HG02623 (cell line): ENCODE data around the gene TANC1.
"Not testable (repeated sequence)": the region's sequence is repeated elsewhere in the genome, so short reads cannot be mapped to it uniquely, and the experiment has no call there.

ENCODE experiments used
- ATAC-seq: cut with Tn5 transposase; IDR thresholded peaks from one replicate; pipeline ENCODE4 v1.9.1; 2021; ENCODE audit warnings: moderate library complexity; ENCODE audit not compliant: unreplicated experiment

TANC1 gene

DNA sequence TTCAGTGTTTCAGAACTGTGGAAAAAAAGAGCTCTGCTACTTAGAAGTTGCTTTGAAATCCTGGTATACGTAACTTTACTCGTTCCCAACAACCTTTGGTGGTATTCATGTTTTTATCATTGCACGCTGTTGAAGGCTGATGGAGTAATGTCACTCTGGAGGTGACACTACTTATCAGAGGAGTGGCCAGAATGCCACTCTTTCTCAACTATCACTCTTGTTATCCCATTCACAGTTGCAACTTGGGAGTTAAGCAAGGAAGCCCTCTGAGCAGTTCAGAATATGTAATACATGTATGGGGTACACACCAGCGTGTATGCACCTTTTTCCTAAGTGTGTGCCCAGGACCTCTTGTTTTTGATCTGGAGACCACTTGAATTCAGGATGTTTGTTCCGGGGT lies 53.6 kb downstream of the TANC1 start:
- no peak for ATAC-seq

DNA sequence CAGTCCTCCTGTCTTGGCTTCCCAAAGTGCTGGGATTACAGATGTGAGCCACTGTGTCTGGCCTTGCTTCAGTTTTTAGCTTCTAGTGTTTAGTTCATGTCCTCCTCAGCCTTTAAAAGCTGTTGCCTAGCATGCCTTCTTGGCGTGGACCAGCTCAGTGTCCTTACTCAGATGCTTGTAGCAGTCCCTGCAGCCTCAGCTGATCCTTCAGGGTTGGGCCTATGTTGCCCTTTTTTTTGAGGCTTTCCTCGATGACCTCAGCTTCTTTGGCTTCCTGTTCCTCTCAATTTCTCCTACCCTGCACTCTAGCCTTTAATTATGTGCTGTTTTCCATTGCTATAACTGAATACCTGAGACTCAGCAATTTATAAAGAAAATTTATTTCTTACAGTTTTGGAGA lies 57.7 kb downstream of the TANC1 start:
- ATAC-seq: no peak

DNA sequence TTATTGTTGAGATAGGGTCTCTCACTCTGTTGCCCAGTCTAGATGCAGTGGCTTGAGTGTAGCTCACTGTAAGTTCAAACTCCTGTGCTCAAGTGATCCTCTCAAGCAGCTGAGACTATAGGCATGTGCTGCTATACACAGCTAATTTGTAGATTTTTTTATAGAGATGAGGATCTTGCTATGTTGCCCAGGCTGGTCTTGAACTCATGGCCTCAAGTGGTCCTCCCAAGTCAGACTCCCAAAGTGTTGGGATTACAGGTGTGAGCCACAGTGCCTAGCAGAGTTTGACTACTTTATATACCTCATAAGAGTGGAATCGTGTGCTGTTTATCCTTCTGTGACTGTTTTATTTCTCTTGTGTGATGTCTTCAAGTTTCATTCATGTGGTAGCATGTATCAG lies 60.3 kb downstream of the TANC1 start:
- ATAC-seq: no peak

DNA sequence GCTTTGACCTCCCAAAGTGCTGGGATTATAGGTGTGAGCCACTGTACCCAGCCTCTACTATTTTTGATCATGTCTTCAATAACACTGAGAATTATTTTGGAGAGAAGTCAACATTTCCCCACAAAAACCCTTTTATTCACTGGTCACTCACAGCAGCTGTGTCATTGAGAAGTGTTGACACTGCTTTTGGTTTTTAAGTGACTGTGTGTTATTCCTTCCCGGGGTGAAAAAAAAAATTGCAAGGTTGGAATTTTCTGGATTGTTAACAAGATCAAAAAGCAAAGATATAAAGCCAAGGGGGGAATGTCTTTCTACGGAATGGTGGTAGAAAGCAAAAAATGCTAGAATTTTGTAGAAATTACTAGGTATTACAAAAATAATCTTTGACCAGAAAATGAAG lies 61.5 kb downstream of the TANC1 start:
- no peak for ATAC-seq

DNA sequence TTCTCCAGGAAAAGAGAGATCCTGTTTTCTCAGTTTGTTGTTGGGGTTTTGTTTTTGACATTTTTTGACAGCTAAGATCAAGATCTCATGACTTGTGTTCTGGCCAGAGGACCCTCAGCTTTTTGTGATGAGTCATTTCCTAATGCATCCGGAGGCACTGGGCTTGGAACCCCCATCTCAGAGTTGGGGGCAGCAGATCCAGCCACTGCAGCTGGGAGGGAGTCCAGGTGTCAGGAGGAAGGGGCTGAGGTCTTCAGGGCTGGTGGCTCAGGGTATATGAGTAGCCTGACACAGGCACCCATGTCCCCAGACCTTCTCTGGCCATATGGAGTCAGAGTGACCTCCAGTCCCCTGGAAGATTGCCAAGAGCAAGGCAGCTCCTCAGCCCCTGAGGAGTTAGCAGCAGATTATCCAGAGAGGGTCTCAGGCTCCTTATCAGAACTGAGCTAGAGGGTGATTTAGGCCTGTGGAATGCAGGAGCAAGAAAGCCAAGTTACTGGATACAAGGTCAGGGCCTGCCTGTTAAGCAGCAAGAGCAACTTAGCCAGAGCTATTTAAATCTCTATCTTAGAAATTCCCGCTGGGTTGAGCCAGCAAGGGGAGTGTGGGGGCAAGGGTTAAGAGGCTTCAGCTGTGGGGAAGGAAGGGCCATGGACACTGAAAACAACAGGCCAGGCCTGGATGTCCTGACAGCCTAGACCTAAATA lies 62.4 kb downstream of the TANC1 start:
- no peak for ATAC-seq

DNA sequence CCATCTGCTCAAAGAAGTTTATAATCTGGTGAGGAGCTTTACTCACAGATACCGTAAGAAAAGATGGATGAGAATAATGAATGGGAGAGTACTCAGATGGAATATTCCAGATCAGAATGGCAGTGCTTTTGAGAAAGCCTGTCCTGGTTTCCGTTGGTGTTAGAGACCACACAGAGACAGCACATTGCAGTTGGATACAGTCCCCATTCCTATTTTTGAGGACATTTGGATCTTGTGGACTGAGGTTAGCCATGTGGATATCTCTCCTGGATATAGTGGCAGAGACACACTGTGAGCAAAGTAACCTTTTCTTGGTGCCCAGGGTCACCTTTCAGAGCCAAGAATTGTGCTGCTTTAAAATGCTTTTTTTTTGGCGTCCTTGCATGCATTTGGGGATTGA lies 63.7 kb downstream of the TANC1 start:
- ATAC-seq: no peak

DNA sequence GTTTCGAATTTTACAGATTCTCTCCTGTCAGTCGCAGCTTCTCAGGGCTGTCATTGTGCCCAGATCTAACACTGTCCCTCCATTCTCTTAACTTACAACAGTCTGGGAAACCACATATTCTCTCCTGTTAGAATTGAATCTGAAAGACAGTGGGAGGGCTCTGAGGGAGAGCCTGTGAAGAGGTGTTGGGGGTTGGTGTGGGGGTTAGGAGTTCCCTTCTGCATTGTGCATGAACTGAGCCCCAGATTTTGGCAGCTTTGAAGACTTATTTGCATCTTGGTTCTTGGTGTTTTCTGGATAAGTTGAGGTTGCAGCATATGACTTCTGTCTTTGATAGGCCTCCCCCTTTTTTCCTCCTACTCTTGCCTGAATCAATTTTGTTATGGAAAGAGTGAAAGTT lies 64.1 kb downstream of the TANC1 start:
- no peak for ATAC-seq

DNA sequence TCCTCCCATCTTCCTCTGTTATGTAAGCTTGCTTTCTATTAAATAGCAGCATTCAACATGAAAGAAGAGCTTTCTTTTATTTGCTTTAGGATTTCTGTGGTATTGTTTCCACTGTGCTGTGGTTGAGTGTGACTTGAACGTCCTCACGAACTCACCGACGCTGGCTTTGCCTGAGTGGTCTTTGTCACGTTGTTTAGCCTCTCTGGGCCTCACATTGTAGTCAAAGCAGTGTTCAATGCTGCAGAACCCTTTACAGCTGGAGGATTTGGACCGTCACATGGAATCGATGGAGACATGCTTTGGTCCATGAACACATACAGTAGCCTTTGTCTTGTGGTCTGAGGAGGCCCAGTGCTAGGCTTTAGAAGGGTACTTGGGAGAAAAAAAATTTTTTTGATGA lies 66.3 kb downstream of the TANC1 start:
- ATAC-seq: no peak

DNA sequence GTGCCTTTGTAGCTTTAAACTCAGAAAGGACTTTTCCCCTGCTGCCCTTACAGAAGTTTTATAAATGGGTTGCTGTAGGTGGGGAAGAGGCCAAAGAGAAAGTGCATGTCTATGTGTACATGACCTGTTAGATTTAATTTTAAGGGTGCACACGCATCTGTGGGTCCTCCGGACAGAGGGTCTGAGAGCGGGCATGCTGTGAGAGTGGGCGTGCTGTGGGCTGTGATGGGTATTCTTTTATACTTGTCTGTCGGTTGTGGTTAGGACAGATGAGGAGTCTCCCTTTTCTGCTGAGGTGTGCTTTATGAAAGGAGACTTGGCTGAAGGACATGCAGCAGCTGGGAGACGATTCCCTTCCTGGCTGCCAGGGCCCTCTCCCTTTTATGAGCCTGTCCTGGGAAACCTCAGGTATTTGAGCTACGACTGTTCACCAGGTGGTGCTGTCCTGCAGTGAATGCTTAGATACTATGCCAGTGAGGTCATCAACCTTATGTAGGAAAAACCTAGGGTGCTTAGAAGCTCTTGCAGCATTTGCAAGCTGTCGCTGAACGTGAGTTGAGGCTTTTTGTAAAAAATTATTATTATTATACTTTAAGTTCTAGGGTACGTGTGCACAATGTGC lies 67.5 kb downstream of the TANC1 start:
- ATAC-seq: no peak

DNA sequence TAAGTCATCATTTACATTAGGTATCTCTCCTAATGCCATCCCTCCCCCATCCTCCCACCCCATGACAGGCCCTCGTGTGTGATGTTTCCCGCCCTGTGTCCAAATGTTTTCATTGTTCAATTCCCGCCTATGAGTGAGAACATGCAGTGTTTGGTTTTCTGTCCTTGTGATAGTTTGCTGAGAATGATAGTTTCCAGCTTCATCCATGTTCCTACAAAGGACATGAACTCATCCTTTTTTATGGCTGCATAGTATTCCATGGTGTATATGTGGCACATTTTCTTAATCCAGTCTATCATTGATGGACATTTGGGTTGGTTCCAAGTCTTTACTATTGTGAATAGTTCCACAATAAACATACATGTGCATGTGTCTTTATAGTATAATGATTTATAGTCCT lies 68.0 kb downstream of the TANC1 start:
- ATAC-seq: not testable (repeated sequence)

DNA sequence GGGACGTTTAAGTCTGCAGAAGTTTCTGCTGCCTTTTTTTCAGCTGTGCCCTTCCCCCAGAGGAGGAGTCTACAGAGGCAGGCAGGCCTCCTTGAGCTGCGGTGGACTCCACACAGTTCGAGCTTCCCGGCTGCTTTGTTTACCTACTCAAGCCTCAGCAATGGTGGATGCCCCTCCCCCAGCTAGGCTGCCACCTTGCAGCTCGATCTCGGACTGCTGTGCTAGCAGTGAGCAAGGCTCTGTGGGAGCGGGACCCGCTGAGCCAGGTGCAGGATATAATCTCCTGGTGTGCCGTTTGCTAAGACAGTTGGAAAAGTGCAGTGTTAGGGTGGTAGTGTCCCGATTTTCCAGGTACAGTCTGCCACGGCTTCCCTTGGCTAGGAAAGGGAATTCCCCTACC lies 72.9 kb downstream of the TANC1 start:
- not testable (repeated sequence) for ATAC-seq

DNA sequence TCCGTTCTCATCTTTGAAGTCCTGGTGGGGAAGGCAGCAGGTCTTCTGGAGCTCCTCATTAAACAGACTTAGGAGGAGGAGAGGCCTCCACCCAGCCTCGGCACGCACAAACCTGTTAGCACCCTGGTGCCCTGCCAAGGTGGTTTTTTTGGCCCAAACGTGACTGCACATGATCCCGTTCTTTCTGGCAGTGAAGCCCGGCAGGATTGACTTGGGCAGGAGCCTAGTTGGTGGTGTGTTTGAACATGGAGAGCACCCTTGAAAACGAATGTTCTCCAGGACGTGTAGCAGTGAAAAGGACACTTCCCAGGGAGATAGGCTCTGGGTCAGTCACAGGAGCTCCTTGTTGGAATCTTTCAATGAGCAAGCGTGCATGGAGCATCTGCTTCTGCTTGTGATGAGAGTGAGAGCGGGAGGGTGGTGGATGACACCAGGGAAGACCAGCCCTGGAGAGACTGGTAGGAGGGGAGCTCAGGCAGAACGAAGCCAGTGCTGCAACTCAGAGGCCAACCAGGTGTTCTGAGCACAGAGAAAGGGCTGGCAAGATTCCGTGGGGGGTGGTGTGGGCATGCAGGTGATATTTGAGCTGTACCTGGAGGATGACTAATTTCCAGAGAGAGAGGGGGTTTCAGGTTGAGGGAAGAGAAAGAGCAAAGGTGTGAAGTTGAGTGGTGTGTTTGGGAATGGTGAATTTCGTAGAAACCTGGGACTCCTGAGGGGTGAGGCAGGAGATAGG lies 73.8 kb downstream of the TANC1 start:
- no peak for ATAC-seq

DNA sequence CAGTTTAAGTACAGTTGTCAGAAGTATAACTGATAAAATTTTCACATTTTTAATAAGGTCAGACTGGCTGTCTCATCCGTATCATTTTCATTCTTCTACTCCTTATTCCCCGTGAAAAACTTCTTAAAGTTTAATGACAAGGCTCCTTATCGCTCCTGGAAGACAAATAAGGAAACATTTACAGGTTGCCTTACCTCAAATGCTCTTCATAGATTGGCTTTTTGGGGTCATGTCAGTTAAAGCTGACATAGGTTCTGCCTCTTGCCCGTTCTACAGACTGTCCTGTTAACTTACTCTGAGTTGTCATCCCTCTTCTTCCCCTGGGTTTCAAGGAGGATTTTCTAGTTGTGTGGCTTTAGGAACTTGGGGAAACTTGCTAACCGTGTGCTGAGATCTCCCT lies 75.3 kb downstream of the TANC1 start:
- ATAC-seq: no peak

DNA sequence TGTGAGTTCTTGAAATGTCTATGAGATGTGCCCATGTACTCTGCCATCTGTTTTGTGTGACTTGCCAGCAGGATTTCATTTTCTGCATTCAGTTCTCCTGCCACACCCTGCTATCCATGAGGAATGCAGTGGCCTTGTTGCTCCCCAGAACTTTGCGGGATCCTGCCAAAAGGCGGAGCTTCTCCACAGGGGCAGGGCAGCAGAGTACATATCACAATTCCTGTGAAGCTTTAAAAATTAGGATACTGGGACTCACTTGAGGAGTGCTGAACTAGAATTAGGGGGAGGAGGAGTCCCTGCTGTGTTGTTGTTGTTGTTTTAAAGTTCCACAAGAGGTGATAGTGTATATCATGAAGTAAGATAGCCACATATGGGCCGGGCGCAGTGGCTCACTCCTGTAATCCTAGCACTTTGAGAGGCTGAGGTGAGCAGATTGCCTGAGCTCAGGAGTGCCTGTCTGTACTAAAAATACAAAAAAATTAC lies 76.4 kb downstream of the TANC1 start:
- no peak for ATAC-seq

DNA sequence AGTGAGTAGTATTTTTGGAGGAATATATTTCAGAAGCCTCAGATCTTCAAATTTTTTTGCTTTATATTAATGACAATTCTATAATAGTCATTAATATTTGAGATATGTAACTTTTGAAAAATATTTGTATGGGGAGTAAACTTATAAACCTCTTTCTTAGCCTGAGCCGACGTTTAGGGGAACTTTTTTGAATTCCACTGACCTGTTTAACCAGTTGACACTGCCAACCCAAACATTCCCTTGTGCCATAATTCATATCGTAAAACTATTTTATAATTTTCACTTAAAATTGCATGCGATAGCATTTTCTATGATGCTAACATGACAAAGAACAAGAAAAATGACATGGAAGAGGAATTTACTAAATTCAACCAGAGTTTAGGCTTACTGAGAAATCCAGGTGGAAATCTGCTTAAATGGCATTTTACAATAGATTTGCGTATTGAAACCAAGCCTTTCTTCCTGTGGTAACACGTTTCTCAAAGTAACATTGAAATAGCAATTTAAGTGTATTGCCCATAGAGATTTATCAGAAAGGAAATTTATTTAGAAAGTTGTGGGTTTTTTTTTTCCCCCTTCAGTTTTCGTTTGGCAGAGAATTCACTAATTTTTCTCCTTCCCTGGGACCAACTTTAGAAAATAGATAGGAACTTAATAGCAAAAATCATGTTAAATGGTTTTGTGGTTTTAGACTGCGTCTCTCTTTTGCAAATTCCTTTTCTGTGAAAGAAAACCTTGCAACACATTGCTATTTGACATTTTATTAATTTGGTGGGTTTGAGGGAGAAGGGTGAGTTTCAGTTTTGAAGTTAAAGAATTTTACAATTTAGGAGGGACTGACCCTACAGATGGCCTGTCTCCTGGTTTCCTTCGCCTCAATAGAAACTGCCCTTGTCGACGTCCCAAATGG lies 77.4 kb downstream of the TANC1 start:
- no peak for ATAC-seq

DNA sequence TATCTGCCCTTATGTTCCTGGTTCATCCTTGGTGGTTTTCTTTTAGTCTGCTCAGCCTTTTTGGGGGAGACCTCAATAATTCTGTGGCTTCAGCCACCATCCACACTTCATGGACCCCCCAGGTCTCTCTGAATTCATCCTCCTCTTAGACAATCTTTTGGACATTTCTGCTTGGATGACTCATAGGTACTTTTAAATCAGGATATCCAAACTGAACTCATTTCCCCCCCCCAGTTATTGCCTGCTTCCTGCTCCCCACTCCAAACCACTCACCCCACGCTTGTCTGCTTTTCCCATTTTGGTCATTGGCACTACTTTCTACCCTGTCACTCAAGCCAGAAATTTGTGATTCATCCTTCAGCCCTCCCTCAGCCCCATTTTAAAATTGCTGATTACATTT lies 78.5 kb downstream of the TANC1 start:
- no peak for ATAC-seq

DNA sequence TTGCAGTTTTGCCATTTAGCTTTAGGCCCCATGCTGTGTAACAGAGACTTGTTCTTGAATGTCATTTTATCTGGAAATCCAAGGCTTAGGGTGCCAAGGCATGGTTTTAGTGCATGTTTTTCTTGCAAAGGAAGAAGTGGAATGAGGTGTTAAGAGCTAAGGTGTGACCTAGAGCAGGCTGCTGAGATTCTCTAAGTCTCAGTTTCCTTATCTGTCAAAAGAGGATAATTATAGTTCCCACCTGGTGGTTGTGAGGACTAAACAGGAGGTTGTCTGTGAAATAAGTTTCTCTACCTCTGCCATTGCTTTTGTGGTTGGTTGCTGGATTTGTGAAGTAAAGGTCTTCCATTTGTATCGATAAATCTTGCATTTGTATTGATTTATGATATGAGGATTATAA lies 82.0 kb downstream of the TANC1 start:
- ATAC-seq: no peak

DNA sequence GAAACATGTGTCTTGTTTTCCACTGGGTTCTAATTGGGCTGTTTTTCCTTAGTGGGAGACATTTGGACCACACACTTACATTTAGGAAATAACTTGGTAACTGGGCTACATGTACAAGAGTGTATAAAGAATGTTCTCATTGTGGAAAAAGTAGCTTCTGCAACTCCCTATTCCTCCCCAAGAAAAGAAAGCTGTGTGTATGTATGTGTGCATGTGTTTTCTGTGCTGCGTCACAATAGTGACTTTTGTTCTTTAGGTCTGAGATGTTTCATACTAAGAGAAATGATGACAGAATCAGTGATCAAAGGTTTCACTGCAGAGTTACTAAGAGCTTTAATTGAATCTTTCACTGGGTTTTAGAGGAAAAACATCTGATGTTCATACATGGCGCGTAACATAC lies 82.7 kb downstream of the TANC1 start:
- no peak for ATAC-seq

DNA sequence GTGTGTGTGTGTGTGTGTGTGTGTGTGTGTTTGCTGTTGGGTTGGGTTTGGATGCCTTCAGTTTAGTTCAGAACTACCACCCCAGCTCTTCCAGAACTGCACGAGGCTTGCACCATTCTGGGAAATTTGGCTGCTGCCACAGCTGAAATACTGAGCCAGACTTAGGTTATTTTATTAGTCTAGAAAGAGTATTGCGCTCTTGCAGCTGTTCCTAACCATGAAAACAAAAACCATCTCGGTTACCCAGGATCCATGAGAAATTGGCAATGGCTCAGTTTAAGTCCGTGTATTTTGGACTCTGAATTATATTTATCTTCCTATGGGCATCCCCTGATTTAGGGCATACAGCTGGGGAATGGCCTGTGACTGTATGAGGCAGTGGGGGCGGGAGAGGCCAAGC lies 83.2 kb downstream of the TANC1 start:
- no peak for ATAC-seq

DNA sequence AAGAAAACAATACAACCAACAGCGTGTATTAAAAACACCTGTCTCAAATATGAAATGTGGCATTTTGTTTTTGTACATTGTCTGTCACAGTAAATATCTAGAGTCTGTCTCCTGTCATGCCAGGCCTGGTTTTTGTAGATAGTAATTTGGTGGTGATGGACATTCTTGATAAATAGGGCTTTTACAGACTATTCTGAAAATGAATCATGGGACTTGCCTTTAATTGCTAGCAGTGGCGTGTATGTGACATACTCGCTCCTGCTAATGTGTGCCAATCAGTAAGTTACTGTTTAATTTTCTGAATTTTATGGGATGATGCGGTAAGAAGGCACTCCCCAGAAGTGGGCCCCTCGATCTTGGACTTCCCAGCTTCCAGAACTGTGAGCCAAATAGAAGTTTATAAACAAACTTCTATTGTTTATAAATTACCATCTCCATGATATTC lies 83.7 kb downstream of the TANC1 start:
- no peak for ATAC-seq
